Mucosa of descending colon (tissue), 3 donors: Measurements from ENCODE around the gene GSTM4. TPM values are rescaled to one million over a fixed set of nuclear protein-coding genes. Genes with fewer than 3 reads are reported as not detected.

Experiments
- ATAC-seq: fragments of 200-7000 bp; cut with Tn5 transposase; one replicate; pipeline ENCODE4 v1.9.1; 2020; ENCODE audit warnings: mild to moderate bottlenecking, moderate library complexity
- DNase-seq, 3 donors: peaks; one replicate each; pipeline ENCODE4 v3.0.0-alpha.2; 2020
- H3K36me3 ChIP-seq: fragments of 200-600 bp; one replicate; pipeline ENCODE4 v1.8.0; 2021; ENCODE audit warnings: low read depth, mild to moderate bottlenecking
- H3K4me1 ChIP-seq: fragments of 200-600 bp; one replicate; pipeline ENCODE4 v1.8.0; 2021; ENCODE audit warnings: low read depth, mild to moderate bottlenecking
- H3K4me3 ChIP-seq: fragments of 200-600 bp; one replicate; pipeline ENCODE4 v1.8.0; 2021; ENCODE audit warnings: mild to moderate bottlenecking
- H3K9me3 ChIP-seq: fragments of 200-600 bp; one replicate; pipeline ENCODE4 v1.8.0; 2021; ENCODE audit warnings: mild to moderate bottlenecking
- intact Hi-C, 2 donors: fragments of 100-400 bp; cut with DNase I in 1 of 2; cut with micrococcal nuclease in 1 of 2; formaldehyde crosslinking; loops; one replicate each; pipeline versions ENCODE4 v1.11.0 to v1.11.1; 2022; cut with DNase I, micrococcal nuclease
- total RNA-seq, 3 donors: library from RNA; stranded (reverse); fragmentation: NEBNext Ultra II Directional in 2 of 3; extraction: Animal tissue kit (Norgen Biotek cat#: 25700) in 2 of 3; gene quantifications; one replicate each; pipeline versions ENCODE4 v1.2.1 to v1.2.4, GENCODE V29; 2021 to 2023
- TF ChIP-seq, protein P1 (sequence below): fragments of 200-600 bp; IDR thresholded peaks from one replicate; pipeline ENCODE4 v1.8.0; 2022; ENCODE audit warnings: antibody characterized with exemption, mild to moderate bottlenecking
- donor health status: DM: no; HTN: no; CAD: no; lungs with moderate emphysema.
- donor health status: DM: no; HTN: no; CAD: no.
- donor health status: DM: no; HTN: yes; CAD: no.

GSTM4 gene
- total RNA-seq, 3 donors from 2014 or later, result 63.4 to 96.3 (median 74.2) TPM

DNA sequence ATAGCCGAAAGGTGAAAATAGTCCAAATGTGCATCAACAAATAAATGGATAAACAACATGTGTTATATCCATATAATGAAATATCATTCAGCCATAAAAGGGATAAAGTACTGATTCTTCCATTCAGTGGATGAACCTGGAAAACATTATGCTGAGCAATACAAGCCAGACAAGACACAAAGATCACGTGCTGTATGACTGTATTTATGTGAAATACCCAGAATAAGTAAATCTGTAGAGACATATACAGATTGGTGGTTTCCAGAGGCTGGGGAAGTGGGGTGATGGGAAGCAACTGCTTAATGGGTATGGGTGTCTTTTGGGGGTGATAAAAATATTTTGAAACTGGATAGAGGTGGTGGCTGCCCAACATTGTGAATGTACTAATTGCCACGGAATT, 13.3 kb upstream of the GSTM4 start:
- no peak overlapping the region for H3K4me3 ChIP-seq
- no peaks in the 10 kb centered on the region for H3K9me3 ChIP-seq
- ATAC-seq, result no peak
- intact Hi-C loops, result loop anchor here (5.0 to 10.0 kb wide), 3 partner anchors 95 to 342 kb away; partner anchors contain the start of genes AHCYL1 (in 1 of the 2) and GNAI3 (in 1 of the 2)
- TF ChIP-seq, protein P1, sequence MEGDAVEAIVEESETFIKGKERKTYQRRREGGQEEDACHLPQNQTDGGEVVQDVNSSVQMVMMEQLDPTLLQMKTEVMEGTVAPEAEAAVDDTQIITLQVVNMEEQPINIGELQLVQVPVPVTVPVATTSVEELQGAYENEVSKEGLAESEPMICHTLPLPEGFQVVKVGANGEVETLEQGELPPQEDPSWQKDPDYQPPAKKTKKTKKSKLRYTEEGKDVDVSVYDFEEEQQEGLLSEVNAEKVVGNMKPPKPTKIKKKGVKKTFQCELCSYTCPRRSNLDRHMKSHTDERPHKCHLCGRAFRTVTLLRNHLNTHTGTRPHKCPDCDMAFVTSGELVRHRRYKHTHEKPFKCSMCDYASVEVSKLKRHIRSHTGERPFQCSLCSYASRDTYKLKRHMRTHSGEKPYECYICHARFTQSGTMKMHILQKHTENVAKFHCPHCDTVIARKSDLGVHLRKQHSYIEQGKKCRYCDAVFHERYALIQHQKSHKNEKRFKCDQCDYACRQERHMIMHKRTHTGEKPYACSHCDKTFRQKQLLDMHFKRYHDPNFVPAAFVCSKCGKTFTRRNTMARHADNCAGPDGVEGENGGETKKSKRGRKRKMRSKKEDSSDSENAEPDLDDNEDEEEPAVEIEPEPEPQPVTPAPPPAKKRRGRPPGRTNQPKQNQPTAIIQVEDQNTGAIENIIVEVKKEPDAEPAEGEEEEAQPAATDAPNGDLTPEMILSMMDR, result no peak
- H3K36me3 ChIP-seq, result no peaks in the 10 kb centered on the region
- peaks cover 7% of the 10 kb centered on the region for H3K4me1 ChIP-seq
- DNase-seq, result no peak

DNA sequence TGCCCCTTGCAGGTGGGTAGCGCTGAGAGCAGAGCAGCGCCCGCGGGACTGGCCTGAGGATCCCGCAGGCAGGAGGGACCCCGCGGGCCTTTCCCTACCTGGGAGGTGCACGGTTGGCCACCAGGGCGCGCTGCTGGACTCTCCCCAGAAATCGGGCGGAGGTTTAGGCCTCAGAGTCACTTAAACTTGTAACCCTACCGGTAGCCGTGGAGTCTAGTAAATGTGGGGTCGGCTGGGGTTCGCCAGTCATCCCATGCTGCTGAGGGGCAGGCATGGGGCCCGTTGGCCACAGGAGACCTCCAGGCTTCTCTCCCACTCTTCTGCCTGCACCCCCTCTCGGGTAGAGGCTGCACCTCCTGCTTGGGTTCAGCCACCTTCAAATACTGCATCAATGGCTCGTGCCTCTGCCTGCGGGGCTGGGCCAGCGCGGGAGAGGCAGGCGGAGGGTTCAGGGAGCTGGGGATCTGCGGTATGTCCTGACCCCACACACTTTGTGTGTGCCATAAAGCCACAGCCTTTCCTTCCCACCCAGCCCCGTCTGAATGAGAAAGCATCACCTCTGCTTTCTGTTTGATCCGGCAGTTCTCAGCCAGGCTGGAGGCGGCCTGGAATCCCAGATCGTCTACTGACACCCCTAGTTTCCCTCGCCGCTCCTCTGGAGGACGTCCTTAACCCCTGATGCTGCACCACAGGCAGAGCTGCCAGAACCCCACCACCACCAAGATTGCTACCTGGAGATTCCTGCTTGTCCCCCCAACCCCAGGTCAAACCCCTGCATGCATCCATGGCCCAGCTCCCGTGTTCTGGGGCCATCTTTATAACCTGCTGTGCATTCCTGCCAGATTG, 12.3 kb upstream of the GSTM4 start:
- intact Hi-C loops, result loop anchor here (5.0 to 10.0 kb wide), 3 partner anchors 96 to 341 kb away; partner anchors contain the start of genes AHCYL1 (in 1 of the 2) and GNAI3 (in 1 of the 2)
- DNase-seq, result peak; percentile 87 to 94 (median 93)

DNA sequence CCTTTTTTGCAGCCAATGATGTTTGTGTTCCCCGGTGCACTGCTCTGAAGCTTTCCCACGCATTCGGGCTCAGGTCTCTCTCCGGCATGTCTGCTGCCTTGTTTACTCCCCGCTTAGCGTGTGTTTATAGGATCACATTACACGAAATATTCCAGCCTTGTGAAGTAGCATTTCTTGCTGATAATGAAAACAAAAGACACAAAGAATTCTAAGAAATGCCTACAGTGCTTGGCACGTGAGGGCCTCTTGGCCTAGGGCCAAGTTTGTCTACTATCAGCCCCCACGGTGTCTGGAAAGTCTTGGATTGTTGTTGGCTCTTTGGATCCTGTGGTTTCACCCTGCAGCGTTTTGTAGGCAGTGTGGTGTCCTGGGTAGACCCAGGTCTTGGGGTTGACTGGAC, 11.2 kb upstream of the GSTM4 start:
- H3K9me3 ChIP-seq, result no peaks in the 10 kb centered on the region
- peaks cover 7% of the 10 kb centered on the region for H3K4me1 ChIP-seq
- TF ChIP-seq, protein P1, result no peak
- H3K36me3 ChIP-seq, result no peaks in the 10 kb centered on the region
- ATAC-seq, result no peak
- intact Hi-C loops, result loop anchor here (5.0 to 10.0 kb wide), 3 partner anchors 97 to 340 kb away; partner anchors contain the start of genes AHCYL1 (in 1 of the 2) and GNAI3 (in 1 of the 2)
- H3K4me3 ChIP-seq, result no peak overlapping the region
- DNase-seq, result no peak

More for the DNA sequence above, 12.3 kb upstream of the GSTM4 start:
- Histone ChIP-seq H3K4me1 (peaks cover 7% of the 10 kb centered on the region), H3K4me3 (no peak overlapping the region), H3K9me3 (no peaks in the 10 kb centered on the region), H3K36me3 (no peaks in the 10 kb centered on the region)
- ATAC-seq, result peak; percentile 94
- TF ChIP-seq, protein P1, result peak; percentile 85

GRCh38 chr1:109649491-109649914, 6.4 kb upstream of the GSTM4 start:
- Histone ChIP-seq H3K4me3 (no peak overlapping the region), H3K36me3 (no peaks in the 10 kb centered on the region), H3K4me1 (no peaks in the 10 kb centered on the region), H3K9me3 (no peaks in the 10 kb centered on the region)
- no peak for ATAC-seq
- intact Hi-C loops, result loop anchor here in 1 of 2 donors (10.0 kb wide), 1 partner anchor 335 kb away; the partner anchor contains the start of gene AHCYL1
- no peak for DNase-seq
- TF ChIP-seq, protein P1, result no peak

GRCh38 chr1:109650609-109651008, 5.3 kb upstream of the GSTM4 start:
- Histone ChIP-seq H3K9me3 (no peaks in the 10 kb centered on the region), H3K4me3 (no peak overlapping the region), H3K36me3 (no peaks in the 10 kb centered on the region), H3K4me1 (peaks cover 5% of the 10 kb centered on the region)
- TF ChIP-seq, protein P1, result no peak
- ATAC-seq (no peak), DNase-seq (no peak)
- intact Hi-C loops, result no loop called here
